ENCODE measurements around the gene RPGRIP1.
A peak's percentile ranks its signal among the peaks of the same experiment; 100 is the strongest.
"Not testable (repeated sequence)": the region's sequence is repeated elsewhere in the genome, so short reads cannot be mapped to it uniquely, and the experiment has no call there.

RPGRIP1 gene

GRCh38 chr14:21279783-21280182 is at the start of gene RPGRIP1:
Gene RPGRIP1 (plus strand): TSS chr14:21280083. CDS start chr14:21287977, 7,894 bp downstream.
- DNase-seq (ENCODE audit: low read depth), result no peak

GRCh38 chr14:21231020-21231652 is 48.7 kb upstream of the RPGRIP1 start:
- DNase-seq (ENCODE audit: low read depth), result no peak

- DNase-seq (ENCODE audit: low read depth), result peak; percentile 12
Observed at GRCh38 chr14:21233457-21234076, 46.3 kb upstream of the RPGRIP1 start.

- no peak for DNase-seq (ENCODE audit: low read depth)
Observed at GRCh38 chr14:21234112-21234511, 45.8 kb upstream of the RPGRIP1 start.

- DNase-seq (ENCODE audit: low read depth), result no peak
Observed at GRCh38 chr14:21236948-21237797, 42.7 kb upstream of the RPGRIP1 start.

GRCh38 chr14:21238823-21239518 is 40.9 kb upstream of the RPGRIP1 start:
- DNase-seq (ENCODE audit: low read depth), result no peak

- DNase-seq (ENCODE audit: low read depth), result no peak
Observed at GRCh38 chr14:21240417-21240816, 39.5 kb upstream of the RPGRIP1 start.

- peak; percentile 33 for DNase-seq (ENCODE audit: low read depth)
Observed at GRCh38 chr14:21241218-21241819, 38.6 kb upstream of the RPGRIP1 start.

GRCh38 chr14:21244544-21244943 is 35.3 kb upstream of the RPGRIP1 start:
- DNase-seq (ENCODE audit: low read depth), result no peak

GRCh38 chr14:21245813-21246212 is 34.1 kb upstream of the RPGRIP1 start:
- no peak for DNase-seq (ENCODE audit: low read depth)

- DNase-seq (ENCODE audit: low read depth), result no peak
Observed at GRCh38 chr14:21248338-21248737, 31.5 kb upstream of the RPGRIP1 start.

- no peak for DNase-seq (ENCODE audit: low read depth)
Observed at GRCh38 chr14:21248739-21249411, 31.0 kb upstream of the RPGRIP1 start.

- no peak for DNase-seq (ENCODE audit: low read depth)
Observed at GRCh38 chr14:21251215-21251614, 28.7 kb upstream of the RPGRIP1 start.

GRCh38 chr14:21252149-21252548 is 27.7 kb upstream of the RPGRIP1 start:
- DNase-seq (ENCODE audit: low read depth), result no peak

GRCh38 chr14:21255385-21256101 is 24.3 kb upstream of the RPGRIP1 start:
- DNase-seq (ENCODE audit: low read depth), result no peak

- not testable (repeated sequence) for DNase-seq (ENCODE audit: low read depth)
Observed at GRCh38 chr14:21256102-21256447, 23.8 kb upstream of the RPGRIP1 start.

GRCh38 chr14:21256539-21257393 is 23.1 kb upstream of the RPGRIP1 start:
- no peak for DNase-seq (ENCODE audit: low read depth)

GRCh38 chr14:21257394-21257909 is 22.4 kb upstream of the RPGRIP1 start:
- peak; percentile 57 for DNase-seq (ENCODE audit: low read depth)

Measured in fibroblast of gingiva (primary cell).